Neuronal stem cell (in vitro differentiated cells): Measurements from ENCODE around the gene CAPN12.
A peak's percentile ranks its signal among the peaks of the same experiment; 100 is the strongest.
"Not testable (repeated sequence)": the region's sequence is repeated elsewhere in the genome, so short reads cannot be mapped to it uniquely, and the experiment has no call there.

Source experiments
- DNase-seq: peaks from one replicate; pipeline ENCODE4 v3.0.0-alpha.2; 2013; ENCODE audit warnings: low spot score
- H2AFZ ChIP-seq: one replicate; pipeline ENCODE4 v1.6.1; 2013; ENCODE audit warnings: mild to moderate bottlenecking, low read length, inconsistent platforms
- H2AK5ac ChIP-seq: 2 replicates; pipeline ENCODE4 v1.6.1; 2013; ENCODE audit warnings: low read depth, mild to moderate bottlenecking, inconsistent platforms, low read length, moderate library complexity, mixed read lengths
- H2BK120ac ChIP-seq: 2 replicates; pipeline ENCODE4 v1.6.1; 2013; ENCODE audit warnings: low read depth, mild to moderate bottlenecking, inconsistent platforms, low read length, moderate library complexity, mixed read lengths
- H2BK12ac ChIP-seq: one replicate; pipeline ENCODE4 v1.6.1; 2013; ENCODE audit warnings: low read length, inconsistent platforms
- H2BK15ac ChIP-seq: 2 replicates; pipeline ENCODE4 v1.6.1; 2013; ENCODE audit warnings: mild to moderate bottlenecking, low read length, inconsistent platforms, mixed read lengths
- H2BK5ac ChIP-seq: one replicate; pipeline ENCODE4 v1.6.1; 2013; ENCODE audit warnings: inconsistent platforms, mild to moderate bottlenecking, low read length, moderate library complexity
- H3K14ac ChIP-seq: one replicate; pipeline ENCODE4 v1.6.1; 2013; ENCODE audit warnings: low read length, inconsistent platforms
- H3K18ac ChIP-seq: 2 replicates; pipeline ENCODE4 v1.6.1; 2013; ENCODE audit warnings: low read length, inconsistent platforms
- H3K23ac ChIP-seq: 2 replicates; pipeline ENCODE4 v1.6.1; 2013; ENCODE audit warnings: low read depth, mild to moderate bottlenecking, mixed read lengths, low read length, inconsistent platforms; ENCODE audit not compliant: poor library complexity
- H3K27ac ChIP-seq: replicated peaks from 3 replicates; pipeline ENCODE4 v1.5.1; 2013; ENCODE audit warnings: low read length, inconsistent platforms
- H3K27me3 ChIP-seq, 3 experiments: 2 replicates each; pipeline ENCODE4 v1.6.1; 2013; ENCODE audit warnings: low read length in 3 of 3, mild to moderate bottlenecking in 2 of 3, inconsistent platforms in 1 of 3, low read depth in 1 of 3, mixed read lengths in 1 of 3, moderate library complexity in 1 of 3; ENCODE audit not compliant: control insufficient read depth in 3 of 3, insufficient read depth in 3 of 3
- H3K36me3 ChIP-seq, 2 donors: replicated peaks in 1 of 2; 2 replicates each; pipeline ENCODE4 v1.6.1; 2013; ENCODE audit warnings: low read length in 2 of 2; ENCODE audit not compliant: control insufficient read depth in 2 of 2, insufficient read depth in 2 of 2
- H3K4ac ChIP-seq: 2 replicates; pipeline ENCODE4 v1.6.1; 2013; ENCODE audit warnings: inconsistent platforms, mild to moderate bottlenecking, low read length, moderate library complexity
- H3K4me1 ChIP-seq, 2 donors: 1 replicate in 1 of 2; 2 replicates in 1 of 2; pipeline ENCODE4 v1.6.1; 2013; ENCODE audit warnings: low read length in 2 of 2, low read depth in 1 of 2; ENCODE audit not compliant: control insufficient read depth in 2 of 2, insufficient read depth in 1 of 2
- H3K4me2 ChIP-seq: one replicate; pipeline ENCODE4 v1.6.1; 2013; ENCODE audit warnings: mild to moderate bottlenecking, low read length, inconsistent platforms; ENCODE audit not compliant: insufficient read depth, poor library complexity, severe bottlenecking
- H3K4me3 ChIP-seq, 2 donors: 2 replicates each; pipeline ENCODE4 v1.5.1; 2013; ENCODE audit warnings: low read length in 2 of 2, mild to moderate bottlenecking in 2 of 2, inconsistent platforms in 1 of 2, moderate library complexity in 1 of 2
- H3K79me1 ChIP-seq: one replicate; pipeline ENCODE4 v1.6.1; 2013; ENCODE audit warnings: low read depth, mild to moderate bottlenecking, inconsistent platforms, low read length, moderate library complexity
- H3K9ac ChIP-seq: one replicate; pipeline ENCODE4 v1.6.1; 2013; ENCODE audit warnings: mild to moderate bottlenecking, low read depth, low read length, inconsistent platforms; ENCODE audit not compliant: poor library complexity
- H3K9me3 ChIP-seq, 2 donors: replicated peaks in 1 of 2; 2 replicates each; pipeline versions ENCODE3 to v1.6.1; 2013; ENCODE audit warnings: low read length in 2 of 2, mild to moderate bottlenecking in 2 of 2, inconsistent platforms in 1 of 2, low read depth in 1 of 2, mixed read lengths in 1 of 2, moderate library complexity in 1 of 2; ENCODE audit not compliant: control insufficient read depth in 2 of 2, insufficient read depth in 1 of 2
- H4K8ac ChIP-seq: one replicate; pipeline ENCODE4 v1.6.1; 2013; ENCODE audit warnings: low read depth, mild to moderate bottlenecking, inconsistent platforms, low read length, moderate library complexity
- H4K91ac ChIP-seq: one replicate; pipeline ENCODE4 v1.6.1; 2013; ENCODE audit warnings: low read length, low read depth, mild to moderate bottlenecking, inconsistent platforms; ENCODE audit not compliant: poor library complexity
- WGBS, 2 donors: extraction: QIAGEN DNeasy Blood & Tissue Kit; methylation state at CpG; one replicate each; pipeline ENCODE4 v1.1.7; 2013; ENCODE audit warnings: missing lambda C conversion rate in 2 of 2, mixed read lengths in 1 of 2; ENCODE audit not compliant: insufficient read length in 2 of 2, insufficient replicate concordance in 1 of 2; ENCODE audit errors: extremely low coverage in 2 of 2; 5-methylcytosine and 5-hydroxymethylcytosine counted together

CAPN12 gene

DNA sequence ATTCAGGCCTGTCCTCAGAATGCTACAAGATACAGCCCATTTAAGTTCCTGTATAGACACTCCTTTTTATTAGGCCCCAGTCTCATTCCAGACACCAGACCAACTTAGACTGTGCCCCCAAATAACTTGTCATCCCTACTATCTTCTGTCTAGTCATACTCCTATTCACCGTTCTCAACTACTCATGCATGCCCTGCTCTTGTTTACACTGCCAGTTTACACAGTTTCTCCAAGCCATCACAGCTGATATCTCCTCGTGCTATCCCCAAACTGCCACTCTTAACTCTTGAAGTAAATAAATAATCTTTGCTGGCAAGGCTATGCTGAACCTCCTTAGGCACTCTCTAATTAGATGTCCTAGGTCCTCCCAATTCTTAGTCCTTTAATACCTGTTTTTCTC is 9.9 kb upstream of the CAPN12 start:
- not testable (repeated sequence) for H3K27ac ChIP-seq, H2AFZ ChIP-seq
- no CpG with 5 or more reads among the region's 2 CpGs for WGBS, 2 donors

GRCh38 chr19:38753783-38754182 is 9.5 kb upstream of the CAPN12 start:
- H4K8ac ChIP-seq, H3K9ac ChIP-seq, H3K4me1 ChIP-seq, H2AFZ ChIP-seq, H3K9me3 ChIP-seq, H2AK5ac ChIP-seq, H3K79me1 ChIP-seq, H3K27me3 ChIP-seq, H3K4ac ChIP-seq, H2BK15ac ChIP-seq, H3K27ac ChIP-seq, H3K36me3 ChIP-seq, H2BK120ac ChIP-seq, H3K18ac ChIP-seq, DNase-seq, H2BK5ac ChIP-seq, H3K14ac ChIP-seq, H3K23ac ChIP-seq, H4K91ac ChIP-seq, H2BK12ac ChIP-seq, H3K4me2 ChIP-seq, H3K4me3 ChIP-seq: not testable (repeated sequence)
- WGBS, 2 donors, result no CpG with 5 or more reads among the region's 3 CpGs

More for the DNA sequence above, 9.9 kb upstream of the CAPN12 start:
- H2BK5ac ChIP-seq, H3K36me3 ChIP-seq, H3K4ac ChIP-seq, H3K9ac ChIP-seq, H4K91ac ChIP-seq, DNase-seq, H2BK12ac ChIP-seq, H2AK5ac ChIP-seq, H3K4me3 ChIP-seq, H3K23ac ChIP-seq, H2BK15ac ChIP-seq, H4K8ac ChIP-seq, H3K14ac ChIP-seq, H3K4me1 ChIP-seq, H3K79me1 ChIP-seq, H3K18ac ChIP-seq, H3K4me2 ChIP-seq, H2BK120ac ChIP-seq, H3K27me3 ChIP-seq, H3K9me3 ChIP-seq: not testable (repeated sequence)

GRCh38 chr19:38745316-38745715 is 1.0 kb upstream of the CAPN12 start:
- Histone ChIP-seq H2AFZ (no peak overlapping the region), H2BK12ac (peak overlapping the region; percentile 46), H3K14ac (no peak overlapping the region), H3K79me1 (no peaks in the 10 kb centered on the region), H2BK5ac (no peak overlapping the region), H3K18ac (peak overlapping the region; percentile 80), H3K9ac (no peak overlapping the region), H3K27me3 (no peaks in the 10 kb centered on the region), H3K4me2 (no peak overlapping the region), H3K27ac (no peak overlapping the region), H3K4ac (no peak overlapping the region), H3K4me1 (peaks cover 0 to 3% of the 10 kb centered on the region in 2 donors), H4K8ac (no peak overlapping the region), H3K4me3 (no peak overlapping the region), H3K23ac (no peak overlapping the region), H2BK120ac (no peak overlapping the region), H3K36me3 (no peaks in the 10 kb centered on the region), H2AK5ac (no peak overlapping the region), H3K9me3 (no peaks in the 10 kb centered on the region), H2BK15ac (peak overlapping the region; percentile 79), H4K91ac (no peak overlapping the region)
- WGBS, 2 donors, result no CpG with 5 or more reads among the region's 7 CpGs
- no peak for DNase-seq

DNA sequence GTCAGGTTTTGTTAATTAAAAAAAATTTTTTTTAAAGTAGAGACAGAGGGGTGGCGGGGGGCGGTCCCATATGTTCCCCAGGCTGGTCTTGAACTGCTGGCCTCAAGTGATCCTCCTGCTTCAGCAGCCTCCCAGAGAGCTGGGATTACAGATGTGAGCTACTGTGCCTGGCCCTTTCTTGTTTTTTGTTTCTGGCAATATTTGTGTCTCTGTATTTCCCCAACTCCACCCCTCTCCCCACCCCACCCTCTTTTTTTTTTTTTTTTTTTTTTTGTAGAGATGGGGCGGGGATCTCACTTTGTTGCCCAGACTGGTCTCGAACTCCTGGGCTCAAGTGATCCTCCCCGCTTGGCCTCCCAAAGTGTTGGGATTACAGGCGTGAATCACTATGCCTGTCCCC is 600 bp upstream of the CAPN12 start:
- H3K79me1 ChIP-seq, result no peaks in the 10 kb centered on the region
- DNase-seq, result no peak
- H2AFZ ChIP-seq, result no peak overlapping the region
- H2BK5ac ChIP-seq, result no peak overlapping the region
- H3K9me3 ChIP-seq, result no peaks in the 10 kb centered on the region
- H3K14ac ChIP-seq, result no peak overlapping the region
- no peak overlapping the region for H3K4me3 ChIP-seq
- H3K27me3 ChIP-seq, result no peaks in the 10 kb centered on the region
- no peak overlapping the region for H3K18ac ChIP-seq
- H4K8ac ChIP-seq, result no peak overlapping the region
- H2BK120ac ChIP-seq, result no peak overlapping the region
- H3K4ac ChIP-seq, result no peak overlapping the region
- peak overlapping the region; percentile 79 for H2BK15ac ChIP-seq
- H4K91ac ChIP-seq, result no peak overlapping the region
- no CpG with 5 or more reads among the region's 6 CpGs for WGBS, 2 donors
- no peak overlapping the region for H2BK12ac ChIP-seq
- no peak overlapping the region for H3K23ac ChIP-seq
- no peak overlapping the region for H3K9ac ChIP-seq
- no peak overlapping the region for H2AK5ac ChIP-seq
- H3K4me2 ChIP-seq, result no peak overlapping the region
- no peak overlapping the region for H3K27ac ChIP-seq
- H3K4me1 ChIP-seq, result peaks cover 0 to 3% of the 10 kb centered on the region in 2 donors
- H3K36me3 ChIP-seq, result no peaks in the 10 kb centered on the region
